Stimulated activated CD4-positive, alpha-beta T cell treated with anti-CD3 and anti-CD28 coated beads, Interleukin-12 subunit alpha, Interleukin-12 subunit beta, amount 100 ng/mL, for 24 hours (primary cell): ENCODE measurements around the gene MALAT1.
"Not testable (repeated sequence)": the region's sequence is repeated elsewhere in the genome, so short reads cannot be mapped to it uniquely, and the experiment has no call there.

ENCODE experiments used
- DNase-seq, 2 experiments: peaks; one replicate each; pipeline ENCODE4 v3.0.0-alpha.2; 2020; ENCODE audit warnings: low read depth in 2 of 2

The MALAT1 gene

DNA sequence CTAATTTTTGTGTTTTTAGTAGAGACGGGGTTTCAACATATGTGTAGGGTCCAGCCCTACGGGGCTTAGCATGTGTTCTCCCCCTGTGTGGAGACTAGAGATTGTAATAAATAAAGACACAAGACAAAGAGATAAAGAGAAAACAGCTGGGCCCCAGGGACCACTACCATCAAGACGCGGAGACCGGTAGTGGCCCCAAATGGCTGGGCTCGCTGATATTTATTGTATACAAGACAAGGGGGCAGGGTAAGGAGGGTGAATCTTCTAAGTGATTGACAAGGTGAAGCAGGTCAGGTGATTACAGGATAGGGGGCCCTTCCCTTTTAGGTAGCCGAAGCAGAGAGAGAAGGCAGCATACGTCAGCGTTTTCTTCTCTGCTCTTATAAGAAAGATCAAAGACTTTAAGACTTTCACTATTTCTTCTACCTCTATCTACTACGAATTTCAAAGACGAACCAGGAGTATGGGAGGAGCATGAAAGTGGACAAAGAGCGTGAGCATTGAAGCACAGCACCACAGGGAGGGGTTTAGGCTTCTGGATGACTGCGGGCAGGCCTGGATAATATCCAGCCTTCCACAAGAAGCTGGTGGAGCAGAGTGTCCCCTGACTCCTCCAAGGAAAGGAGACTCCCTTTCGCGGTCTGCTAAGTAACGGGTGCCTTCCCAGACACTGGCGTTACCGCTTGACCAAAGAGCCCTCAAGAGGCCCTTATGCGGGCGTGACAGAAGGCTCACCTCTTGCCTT lies 23.1 kb downstream of the MALAT1 start:
- DNase-seq = not testable (repeated sequence)

DNA sequence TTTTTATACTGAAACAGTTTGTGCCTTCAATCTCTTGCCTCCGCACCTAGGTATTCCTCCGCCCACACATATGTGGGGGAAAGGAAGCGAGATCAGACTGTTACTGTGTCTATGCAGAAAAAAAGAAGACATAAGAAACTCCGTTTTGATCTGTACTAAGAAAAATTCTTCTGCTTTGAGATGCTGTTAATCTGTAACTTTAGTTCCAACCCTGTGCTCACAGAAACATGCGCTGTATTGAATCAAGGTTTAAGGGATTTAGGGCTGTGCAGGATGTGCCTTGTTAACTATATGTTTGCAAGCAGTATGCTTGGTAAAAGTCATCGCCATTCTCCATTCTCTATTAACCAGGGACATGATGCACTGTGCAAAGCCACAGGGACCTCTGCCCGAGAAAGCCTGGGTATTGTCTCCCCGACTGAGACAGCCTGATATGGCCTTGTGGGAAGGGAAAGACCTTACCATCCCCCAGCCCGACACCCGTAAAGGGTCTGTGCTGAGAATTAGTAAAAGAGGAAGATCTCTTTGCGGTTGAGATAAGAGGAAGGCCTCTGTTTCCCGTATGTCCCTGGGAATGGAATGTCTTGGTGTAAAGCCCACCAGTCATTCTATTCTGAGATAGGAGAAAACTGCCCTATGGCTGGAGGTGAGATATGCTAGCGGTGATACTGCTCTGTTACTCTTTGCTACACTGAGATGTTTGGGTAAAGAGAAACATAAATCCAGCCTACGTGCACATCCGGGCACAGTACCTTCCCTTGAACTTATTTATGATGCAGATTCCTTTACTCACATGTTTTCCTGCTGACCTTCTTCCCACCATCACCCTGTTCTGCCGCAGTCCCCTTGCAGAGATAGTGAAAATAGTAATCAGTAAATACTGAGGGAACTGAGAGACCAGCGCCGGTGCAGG lies 24.1 kb downstream of the MALAT1 start:
- DNase-seq = not testable (repeated sequence)

DNA sequence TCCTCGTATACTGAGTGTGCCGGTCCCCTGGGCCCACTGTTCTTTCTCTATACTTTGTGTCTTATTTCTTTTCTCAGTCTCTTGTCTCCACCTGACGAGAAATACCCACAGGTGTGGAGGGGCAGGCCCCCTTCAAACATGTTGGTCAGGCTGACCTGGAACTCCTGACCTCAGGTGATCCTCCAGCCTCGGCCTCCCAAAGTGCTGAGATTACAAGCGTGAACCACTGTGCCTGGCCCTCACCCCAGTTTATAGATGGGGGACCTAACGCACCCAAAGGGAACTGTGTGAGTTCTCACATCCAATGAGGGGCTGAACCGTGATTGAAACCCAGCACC lies 24.8 kb downstream of the MALAT1 start:
- not testable (repeated sequence) for DNase-seq

DNA sequence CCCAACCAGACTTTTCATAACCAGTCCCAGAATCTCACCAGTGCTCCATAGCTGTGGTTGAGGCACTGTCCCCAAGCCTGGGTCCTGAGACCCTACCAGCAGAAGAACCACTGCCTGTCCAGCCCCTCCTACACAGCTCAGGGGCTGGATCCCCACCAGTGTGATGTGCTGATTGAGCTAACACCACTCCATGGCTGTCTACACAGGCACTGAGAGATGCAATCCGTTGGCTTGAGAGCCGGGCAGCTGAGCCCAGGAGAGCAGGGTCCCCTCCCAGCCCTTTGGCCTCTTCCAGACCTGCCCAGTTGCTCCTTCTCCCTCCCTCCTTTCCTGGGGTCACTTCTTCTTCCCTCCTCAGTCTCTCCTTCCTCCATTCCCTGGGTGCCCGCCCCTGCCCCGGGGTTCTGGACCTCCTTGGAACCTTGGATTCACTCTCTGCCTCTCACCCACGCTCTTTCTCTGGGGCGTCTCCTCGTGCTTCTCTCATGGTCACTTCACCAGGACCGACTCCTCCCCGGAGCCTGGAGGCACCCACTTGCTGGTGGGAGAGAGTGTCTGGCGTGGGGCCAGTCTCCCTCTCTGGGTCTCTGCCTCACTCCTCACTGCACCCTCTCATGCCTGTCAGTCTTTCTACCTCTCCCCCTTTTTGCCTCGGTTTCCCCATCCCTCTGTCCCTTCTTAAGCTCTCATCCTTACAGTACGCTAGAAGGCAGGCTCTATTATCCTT lies 25.3 kb downstream of the MALAT1 start:
- DNase-seq = no peak

DNA sequence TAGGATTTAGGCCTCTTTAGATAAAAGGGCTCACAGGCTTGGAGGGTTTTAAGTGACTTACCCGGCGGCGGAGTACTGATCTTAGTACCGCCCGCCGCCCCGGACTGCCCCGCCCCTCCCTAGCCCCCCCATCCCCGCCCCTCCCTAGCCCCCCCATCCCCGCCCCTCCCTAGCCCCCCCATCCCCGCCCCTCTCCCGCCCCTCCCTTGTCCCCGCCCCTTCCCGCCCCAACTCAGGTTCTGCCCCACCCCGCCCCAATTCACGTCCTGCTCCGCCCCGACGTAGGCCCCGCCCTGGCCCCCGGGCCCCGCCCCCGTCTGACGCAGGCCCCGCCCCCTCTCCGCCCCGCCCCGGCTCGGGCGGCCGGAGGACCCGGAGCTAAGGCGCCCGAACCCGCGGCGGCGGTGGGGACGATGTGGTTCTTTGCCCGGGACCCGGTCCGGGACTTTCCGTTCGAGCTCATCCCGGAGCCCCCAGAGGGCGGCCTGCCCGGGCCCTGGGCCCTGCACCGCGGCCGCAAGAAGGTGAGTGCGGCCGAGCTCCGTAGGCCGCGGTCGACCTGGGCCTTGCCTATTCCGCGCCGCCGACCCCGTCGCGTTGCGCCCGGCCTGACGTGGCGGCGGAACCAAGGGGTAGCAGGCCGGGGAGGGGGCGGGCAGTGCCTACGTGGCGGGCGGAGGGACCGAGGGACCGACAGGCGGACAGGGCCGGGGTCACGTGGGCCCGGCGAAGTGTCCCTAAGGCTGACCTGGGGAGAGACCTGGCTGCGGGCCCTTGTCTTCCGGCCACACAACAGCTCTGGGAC lies 26.1 kb downstream of the MALAT1 start, which contains the start of gene SCYL1:
Gene SCYL1 (plus strand): TSS at position 343 of the 805 bp plus-strand sequence. CDS start 71 bp downstream, at position 414.
- peak; percentile 65 to 73 for DNase-seq

DNA sequence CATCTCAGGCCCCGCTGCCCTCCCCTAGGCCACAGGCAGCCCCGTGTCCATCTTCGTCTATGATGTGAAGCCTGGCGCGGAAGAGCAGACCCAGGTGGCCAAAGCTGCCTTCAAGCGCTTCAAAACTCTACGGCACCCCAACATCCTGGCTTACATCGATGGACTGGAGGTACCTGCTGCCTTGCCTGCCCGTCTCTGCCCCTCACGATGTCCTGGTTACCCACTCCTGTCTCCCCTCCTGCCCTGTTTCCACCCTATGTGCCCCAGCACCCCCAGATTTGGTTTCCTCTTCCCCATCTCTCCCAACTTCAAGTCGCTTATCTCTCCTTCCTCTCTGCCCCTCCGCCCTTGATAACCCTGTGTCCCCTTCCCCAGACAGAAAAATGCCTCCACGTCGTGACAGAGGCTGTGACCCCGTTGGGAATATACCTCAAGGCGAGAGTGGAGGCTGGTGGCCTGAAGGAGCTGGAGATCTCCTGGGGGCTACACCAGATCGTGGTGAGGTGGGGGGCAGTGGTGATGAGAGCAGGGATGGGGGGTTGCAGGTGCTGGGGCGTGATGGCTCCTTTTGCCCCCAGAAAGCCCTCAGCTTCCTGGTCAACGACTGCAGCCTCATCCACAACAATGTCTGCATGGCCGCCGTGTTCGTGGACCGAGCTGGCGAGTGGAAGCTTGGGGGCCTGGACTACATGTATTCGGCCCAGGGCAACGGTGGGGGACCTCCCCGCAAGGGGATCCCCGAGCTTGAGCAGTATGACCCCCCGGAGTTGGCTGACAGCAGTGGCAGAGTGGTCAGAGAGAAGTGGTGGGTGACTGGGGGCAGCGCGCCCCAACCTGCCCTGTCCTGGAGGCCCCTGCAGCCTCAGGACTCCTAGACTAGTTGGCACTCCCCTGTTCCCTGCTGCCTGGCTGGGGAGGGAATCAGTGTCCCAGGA lies 27.0 kb downstream of the MALAT1 start:
- DNase-seq = no peak

DNA sequence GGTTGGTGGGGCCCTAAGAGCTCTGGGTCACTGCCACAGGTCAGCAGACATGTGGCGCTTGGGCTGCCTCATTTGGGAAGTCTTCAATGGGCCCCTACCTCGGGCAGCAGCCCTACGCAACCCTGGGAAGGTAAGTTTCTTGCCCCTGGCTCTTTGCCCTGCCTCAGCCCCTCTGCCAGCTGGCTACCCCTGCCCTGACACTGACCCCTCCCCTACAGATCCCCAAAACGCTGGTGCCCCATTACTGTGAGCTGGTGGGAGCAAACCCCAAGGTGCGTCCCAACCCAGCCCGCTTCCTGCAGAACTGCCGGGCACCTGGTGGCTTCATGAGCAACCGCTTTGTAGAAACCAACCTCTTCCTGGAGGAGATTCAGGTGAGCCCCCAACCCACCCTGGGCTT lies 27.9 kb downstream of the MALAT1 start:
- DNase-seq = no peak

DNA sequence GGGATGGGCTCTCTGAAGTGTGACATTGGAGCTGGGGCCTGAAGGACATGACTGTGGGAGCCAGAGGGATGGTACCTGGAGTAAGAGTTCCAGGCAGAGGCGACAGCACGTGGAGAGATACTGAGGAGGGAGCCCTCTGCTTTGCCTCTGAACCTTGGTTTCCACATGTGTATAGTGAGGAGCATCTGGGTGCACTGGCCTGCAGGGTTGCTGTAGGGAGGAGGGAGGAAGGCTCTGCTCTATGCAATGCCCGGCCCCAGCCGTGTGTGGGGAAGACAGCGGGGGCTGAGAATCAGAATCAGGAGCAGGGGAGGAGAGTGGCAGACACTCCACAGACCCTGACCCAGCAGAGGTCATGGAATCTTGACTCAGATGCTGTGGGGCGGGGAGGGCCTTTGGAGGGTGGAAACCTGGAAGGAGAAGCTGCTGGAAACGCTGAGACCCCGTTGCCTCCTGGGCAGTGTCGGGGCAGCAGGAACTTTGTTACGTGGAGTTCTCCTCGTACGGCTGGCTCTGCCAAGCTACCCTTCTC lies 30.0 kb downstream of the MALAT1 start:
- DNase-seq = no peak

DNA sequence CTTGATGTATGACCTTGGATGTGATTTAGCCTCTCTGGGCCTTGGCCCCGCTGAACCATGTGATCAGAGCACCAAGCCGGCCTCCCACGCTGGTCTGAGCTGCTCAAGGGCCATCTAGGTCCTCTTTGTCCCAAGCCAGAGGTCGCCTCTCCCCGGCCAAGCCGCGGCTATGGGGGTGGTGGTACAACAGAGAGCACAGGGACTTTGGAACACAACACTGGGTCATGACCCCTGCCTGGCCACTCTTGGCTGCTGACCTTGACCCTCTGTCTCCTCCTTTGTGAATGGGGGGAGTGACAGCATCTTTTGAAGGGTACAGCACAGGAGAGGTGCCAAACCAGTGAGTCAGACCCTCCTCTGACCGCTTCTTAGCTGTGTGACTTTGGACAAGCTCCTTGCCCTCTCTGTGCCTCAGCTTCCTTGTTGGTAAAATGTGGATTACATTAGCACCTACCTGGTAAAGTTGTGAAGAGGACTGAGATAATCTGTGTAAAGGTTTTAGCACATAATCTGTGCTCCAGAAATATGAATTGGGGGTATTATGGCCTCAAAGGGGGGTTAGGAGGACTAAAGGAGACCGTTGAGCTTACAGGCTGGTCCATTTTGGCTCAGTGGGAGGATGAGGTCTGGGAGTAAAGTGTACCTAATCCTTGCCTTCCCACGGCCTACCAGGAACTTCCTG lies 30.8 kb downstream of the MALAT1 start:
- no peak for DNase-seq

DNA sequence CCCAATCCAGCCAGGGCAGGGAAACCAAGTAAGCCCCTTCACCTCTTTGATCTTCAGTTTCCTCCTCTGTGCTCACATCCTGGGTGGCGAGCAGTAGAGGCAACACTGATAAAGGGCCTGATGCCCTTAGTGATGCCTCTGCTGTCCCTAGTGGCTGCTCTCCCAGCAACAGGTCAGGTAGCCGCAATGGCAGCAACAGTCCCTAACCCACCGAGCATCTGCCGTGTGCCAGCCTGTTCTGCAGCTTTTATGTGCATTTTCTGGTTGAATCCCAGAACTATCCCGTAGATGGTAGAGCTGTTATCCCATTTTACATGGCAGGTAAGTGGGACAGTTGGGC lies 31.3 kb downstream of the MALAT1 start:
- DNase-seq = no peak

DNA sequence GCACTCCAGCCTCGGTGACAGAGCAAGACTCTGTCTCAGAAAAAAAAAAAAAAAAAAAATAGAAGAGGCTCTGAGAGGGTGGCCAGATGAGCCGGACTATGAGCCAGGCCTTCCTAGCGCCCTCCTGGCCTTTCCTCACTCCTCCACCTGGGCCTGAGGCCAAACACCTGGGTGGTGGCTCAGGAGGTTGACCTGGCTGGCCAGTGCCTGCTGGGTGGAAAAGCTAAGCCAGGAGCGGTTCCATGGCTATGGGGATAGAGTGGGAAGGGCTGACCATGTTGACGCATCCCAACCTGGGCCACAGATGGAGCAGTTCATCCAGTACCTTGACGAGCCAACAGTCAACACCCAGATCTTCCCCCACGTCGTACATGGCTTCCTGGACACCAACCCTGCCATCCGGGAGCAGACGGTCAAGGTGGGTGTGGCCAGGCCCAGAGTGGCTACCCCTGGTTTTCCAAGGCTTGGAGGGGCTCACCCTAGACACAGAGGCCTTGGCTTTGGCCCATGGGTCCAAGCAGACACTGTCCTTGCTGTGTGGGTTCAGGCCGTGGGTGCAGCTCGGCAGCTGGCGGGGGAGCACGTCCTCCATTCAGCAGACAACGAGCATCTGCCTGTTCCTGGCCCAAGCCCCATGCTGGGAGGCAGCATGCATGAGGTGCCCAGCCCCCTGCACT lies 33.7 kb downstream of the MALAT1 start:
- DNase-seq = no peak

DNA sequence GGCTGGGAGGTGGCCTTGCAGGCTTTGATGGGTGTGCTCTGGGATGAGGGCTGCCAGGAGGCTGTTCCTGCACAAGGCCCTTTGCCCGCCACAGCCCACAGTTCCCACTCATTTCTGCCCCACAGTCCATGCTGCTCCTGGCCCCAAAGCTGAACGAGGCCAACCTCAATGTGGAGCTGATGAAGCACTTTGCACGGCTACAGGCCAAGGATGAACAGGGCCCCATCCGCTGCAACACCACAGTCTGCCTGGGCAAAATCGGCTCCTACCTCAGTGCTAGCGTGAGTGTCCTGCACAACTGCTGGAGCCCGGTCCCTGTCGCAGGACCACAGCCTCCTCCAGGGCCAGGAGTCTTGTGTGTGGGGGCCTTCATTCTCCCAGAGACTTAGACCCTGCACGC lies 36.3 kb downstream of the MALAT1 start:
- DNase-seq = no peak

DNA sequence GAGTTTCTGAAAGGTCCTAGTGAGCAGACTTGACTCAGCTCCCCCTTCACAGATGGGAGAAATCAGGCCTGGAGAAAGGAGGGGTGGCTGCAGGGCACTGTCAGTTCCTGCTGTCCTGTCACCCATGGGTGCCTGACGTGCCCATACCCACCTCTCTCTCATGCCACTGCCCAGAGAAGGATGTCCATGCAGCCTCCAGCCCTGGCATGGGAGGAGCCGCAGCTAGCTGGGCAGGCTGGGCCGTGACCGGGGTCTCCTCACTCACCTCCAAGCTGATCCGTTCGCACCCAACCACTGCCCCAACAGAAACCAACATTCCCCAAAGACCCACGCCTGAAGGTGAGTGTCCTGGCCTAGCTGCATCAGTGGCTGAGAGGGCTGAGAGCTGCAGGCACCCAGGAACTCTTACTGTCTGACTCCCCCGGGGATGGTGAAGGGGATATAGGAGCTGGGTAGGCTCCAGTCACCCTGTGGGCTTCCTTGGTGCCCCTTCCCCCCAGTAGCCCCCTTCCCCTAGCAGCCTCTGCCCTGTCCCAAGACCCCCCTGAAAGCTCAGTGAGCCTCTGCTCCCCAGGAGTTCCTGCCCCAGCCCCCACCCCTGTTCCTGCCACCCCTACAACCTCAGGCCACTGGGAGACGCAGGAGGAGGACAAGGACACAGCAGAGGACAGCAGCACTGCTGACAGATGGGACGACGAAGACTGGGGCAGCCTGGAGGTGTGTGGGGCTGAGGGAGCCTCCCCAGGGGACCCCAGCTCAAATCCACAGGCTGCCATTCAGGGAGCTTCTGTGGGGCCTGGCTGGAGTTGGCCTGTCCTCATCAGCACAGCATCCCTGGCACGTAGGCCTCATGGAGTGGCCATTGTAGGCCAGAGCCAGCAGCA lies 37.8 kb downstream of the MALAT1 start:
- no peak for DNase-seq

DNA sequence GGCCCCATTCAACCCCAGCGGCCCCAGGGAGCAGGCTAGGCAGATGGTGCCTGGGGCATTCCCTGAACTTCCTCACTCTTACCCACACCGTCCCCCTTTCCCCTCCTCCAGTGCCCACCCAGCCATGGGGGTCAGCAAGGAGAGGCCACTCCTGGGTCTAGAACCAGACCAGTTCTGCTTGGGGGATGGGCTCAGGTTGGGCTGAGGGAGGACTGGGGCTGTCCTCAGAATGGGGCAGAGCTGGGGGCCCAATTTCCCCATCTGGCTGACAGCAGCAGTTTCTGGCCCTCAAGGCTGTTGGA lies 38.4 kb downstream of the MALAT1 start:
- DNase-seq = no peak

DNA sequence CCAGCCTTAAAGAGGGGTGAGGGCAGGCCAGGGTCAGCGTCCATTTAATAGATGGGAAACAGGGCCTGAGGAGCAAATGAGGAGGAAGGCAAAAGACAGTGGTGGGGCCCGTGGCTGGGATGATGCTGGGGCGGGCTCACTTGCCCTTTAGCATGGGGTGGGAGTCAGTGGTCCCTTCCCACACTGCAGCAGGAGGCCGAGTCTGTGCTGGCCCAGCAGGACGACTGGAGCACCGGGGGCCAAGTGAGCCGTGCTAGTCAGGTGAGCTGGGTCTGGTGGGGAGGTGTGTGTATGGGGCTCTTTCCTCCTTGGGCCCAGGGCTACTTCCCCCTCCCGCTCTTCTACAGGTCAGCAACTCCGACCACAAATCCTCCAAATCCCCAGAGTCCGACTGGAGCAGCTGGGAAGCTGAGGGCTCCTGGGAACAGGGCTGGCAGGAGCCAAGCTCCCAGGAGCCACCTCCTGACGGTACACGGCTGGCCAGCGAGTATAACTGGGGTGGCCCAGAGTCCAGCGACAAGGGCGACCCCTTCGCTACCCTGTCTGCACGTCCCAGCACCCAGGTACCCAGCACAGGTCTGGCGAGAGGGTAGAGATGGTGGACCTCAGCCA lies 38.9 kb downstream of the MALAT1 start:
- DNase-seq = no peak

DNA sequence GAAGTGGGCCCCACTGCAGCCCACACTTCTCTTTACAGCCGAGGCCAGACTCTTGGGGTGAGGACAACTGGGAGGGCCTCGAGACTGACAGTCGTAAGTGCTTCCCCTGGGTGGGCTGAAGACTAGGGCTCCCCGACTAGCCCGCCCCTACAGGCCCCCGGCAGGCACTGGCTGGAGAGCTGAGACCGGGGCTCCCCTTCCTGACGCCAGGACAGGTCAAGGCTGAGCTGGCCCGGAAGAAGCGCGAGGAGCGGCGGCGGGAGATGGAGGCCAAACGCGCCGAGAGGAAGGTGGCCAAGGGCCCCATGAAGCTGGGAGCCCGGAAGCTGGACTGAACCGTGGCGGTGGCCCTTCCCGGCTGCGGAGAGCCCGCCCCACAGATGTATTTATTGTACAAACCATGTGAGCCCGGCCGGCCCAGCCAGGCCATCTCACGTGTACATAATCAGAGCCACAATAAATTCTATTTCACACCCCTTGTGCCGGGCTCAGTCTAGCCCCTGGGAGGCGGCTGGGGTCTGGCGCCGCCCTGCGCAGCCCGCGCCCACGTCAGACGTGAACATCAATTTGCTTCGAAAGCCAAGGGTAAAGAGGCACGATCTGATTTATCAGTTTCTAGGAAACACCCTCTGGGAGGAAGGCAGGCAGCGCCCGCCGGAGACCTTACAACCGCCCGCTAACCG lies 39.5 kb downstream of the MALAT1 start:
- no peak for DNase-seq
